Omental fat pad (tissue), 4 donors: Measurements from ENCODE around the gene C4orf33. TPM values are rescaled to one million over a fixed set of nuclear protein-coding genes. Genes with fewer than 3 reads are reported as not detected.

ENCODE experiments used
- ATAC-seq: fragments of 150-250 bp; one replicate; pipeline ENCODE4 v1.9.1; 2016; ENCODE audit warnings: mild to moderate bottlenecking, moderate library complexity; ENCODE audit not compliant: low FRiP score
- DNase-seq: peaks from one replicate; pipeline ENCODE4 v3.0.0-alpha.2; 2019; ENCODE audit warnings: low spot score
- CTCF ChIP-seq, 3 donors: fragments of 450-650 bp; IDR thresholded peaks; one replicate each; pipeline ENCODE4 v1.5.1; 2016 to 2017; ENCODE audit warnings: antibody characterized with exemption in 3 of 3, mild to moderate bottlenecking in 3 of 3, moderate library complexity in 2 of 3
- total RNA-seq, 4 donors: library from RNA; depleted of rRNA; stranded (reverse); fragments of >200 nt; gene quantifications; one replicate each; pipeline ENCODE4 v1.1.0, GENCODE V29; 2016

Gene C4orf33
- total RNA-seq, 4 donors from 2014 or later, result 6.0 to 24.4 (median 10.4) TPM

- ATAC-seq (no peak), DNase-seq (no peak)
- TF ChIP-seq CTCF (IDR thresholded peaks at IDR 0.05), result no peak
These were observed 33.2 kb downstream of the C4orf33 start for GRCh38 chr4:129129143-129129542.

DNA sequence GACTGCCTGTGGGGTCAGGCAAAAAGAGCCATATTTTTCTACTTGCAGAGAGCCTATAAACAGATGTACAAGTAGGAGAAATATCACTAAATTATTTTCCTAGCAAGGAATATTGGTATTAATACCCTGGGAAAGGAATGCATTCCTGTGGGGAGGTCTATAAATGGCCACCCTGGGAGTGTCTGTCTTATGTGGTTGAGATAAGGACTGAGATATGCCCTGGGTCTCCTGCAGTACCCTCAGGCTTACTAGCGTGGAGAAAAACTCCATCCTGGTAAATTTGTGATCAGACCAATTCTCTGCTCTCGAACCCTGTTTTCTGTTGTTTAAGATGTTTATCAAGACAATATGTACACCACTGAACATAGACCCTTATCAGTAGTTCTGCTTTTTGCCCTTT lies 35.4 kb downstream of the C4orf33 start:
- ATAC-seq (no peak), DNase-seq (no peak)
- no peak for TF ChIP-seq CTCF (IDR thresholded peaks at IDR 0.05)

- no peak for DNase-seq
- TF ChIP-seq CTCF (IDR thresholded peaks at IDR 0.05), result no peak
These were observed 40.5 kb downstream of the C4orf33 start for GRCh38 chr4:129136433-129136832.

GRCh38 chr4:129138810-129139496 lies 43.0 kb downstream of the C4orf33 start:
- TF ChIP-seq CTCF (IDR thresholded peaks at IDR 0.05), result no peak

More at GRCh38 chr4:129136433-129136832, 40.5 kb downstream of the C4orf33 start:
- ATAC-seq, result no peak

DNA sequence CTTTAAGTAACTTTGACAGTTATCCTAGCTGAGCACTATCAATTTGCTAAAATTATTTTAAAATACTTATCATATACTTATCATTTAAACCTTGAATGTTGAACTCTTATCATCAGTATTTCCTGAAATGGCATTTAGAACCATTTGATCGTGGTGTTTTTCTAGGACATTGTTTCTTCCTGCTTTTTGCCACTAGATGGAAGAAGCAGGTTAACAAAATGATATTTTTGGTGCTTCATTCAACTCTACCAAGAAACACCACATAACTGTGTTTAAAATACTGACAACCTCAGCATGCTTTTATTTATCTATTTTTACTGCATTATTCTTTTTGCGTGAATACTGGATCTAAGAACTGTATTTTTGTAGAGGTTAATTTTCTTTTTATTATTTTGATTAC lies 44.6 kb downstream of the C4orf33 start:
- no peak for ATAC-seq
- no peak for TF ChIP-seq CTCF (IDR thresholded peaks at IDR 0.05)

More at GRCh38 chr4:129138810-129139496, 43.0 kb downstream of the C4orf33 start:
- DNase-seq (no peak), ATAC-seq (no peak)

DNA sequence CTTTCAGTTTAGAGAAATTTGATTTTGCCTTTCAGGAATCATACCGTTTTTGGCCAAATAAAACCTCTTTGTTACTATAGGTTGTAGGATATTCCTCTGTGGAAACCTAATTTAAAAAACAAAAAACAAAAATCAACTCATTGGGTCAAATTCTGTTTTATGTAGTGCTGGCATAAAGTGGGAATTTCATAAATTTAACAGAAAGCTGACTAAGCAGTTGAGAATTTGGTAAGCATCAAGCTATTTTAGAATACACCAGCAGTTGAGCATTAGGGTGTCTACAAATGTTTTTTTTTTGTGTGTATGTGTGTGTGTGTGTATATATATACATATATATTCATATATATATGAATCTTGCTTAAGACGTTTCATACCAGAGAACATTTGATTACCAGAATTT lies 47.4 kb downstream of the C4orf33 start:
- no peak for TF ChIP-seq CTCF (IDR thresholded peaks at IDR 0.05)
- ATAC-seq (no peak), DNase-seq (no peak)

More for the DNA sequence above, 44.6 kb downstream of the C4orf33 start:
- DNase-seq, result no peak

DNA sequence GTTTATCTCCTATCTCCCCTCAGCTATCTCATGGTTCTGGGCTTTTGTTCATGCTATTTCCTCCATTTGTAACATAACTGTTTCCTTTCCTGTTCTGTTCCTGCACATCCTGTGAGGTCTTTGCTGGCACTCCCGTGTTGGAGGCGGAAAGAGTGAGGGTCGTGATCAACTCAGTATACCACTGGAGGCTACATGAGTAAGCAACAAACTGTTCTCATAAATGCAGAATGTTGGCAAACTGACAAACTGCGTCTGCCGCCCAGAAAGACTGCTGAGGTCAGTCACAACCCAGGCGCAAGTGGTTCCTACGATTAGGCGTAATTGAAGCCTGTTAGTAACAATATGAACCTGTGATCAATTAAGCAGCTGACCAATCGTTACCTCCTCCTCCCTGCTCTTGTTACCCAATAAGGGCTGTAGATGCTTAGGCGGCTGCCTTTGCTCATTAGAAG lies 48.8 kb downstream of the C4orf33 start:
- no peak for TF ChIP-seq CTCF (IDR thresholded peaks at IDR 0.05)
- DNase-seq (no peak), ATAC-seq (no peak)
